Testis (tissue), 2 donors: ENCODE data around the gene MEOX1.

Experiments
- POLR2A ChIP-seq: fragments of 450-650 bp; IDR thresholded peaks from one replicate; pipeline ENCODE4 v1.6.1; 2017; ENCODE audit warnings: antibody characterized with exemption, mild to moderate bottlenecking, moderate library complexity
- TF ChIP-seq, protein P1 (sequence below), 3 experiments: fragments of 450-650 bp in 2 of 3; fragments of 200-600 bp in 1 of 3; sonication (generic) in 1 of 3; IDR thresholded peaks; one replicate each; pipeline ENCODE4 v1.5.1; 2016 to 2019; ENCODE audit warnings: antibody characterized with exemption in 3 of 3, mild to moderate bottlenecking in 2 of 3, moderate library complexity in 1 of 3

DNA sequence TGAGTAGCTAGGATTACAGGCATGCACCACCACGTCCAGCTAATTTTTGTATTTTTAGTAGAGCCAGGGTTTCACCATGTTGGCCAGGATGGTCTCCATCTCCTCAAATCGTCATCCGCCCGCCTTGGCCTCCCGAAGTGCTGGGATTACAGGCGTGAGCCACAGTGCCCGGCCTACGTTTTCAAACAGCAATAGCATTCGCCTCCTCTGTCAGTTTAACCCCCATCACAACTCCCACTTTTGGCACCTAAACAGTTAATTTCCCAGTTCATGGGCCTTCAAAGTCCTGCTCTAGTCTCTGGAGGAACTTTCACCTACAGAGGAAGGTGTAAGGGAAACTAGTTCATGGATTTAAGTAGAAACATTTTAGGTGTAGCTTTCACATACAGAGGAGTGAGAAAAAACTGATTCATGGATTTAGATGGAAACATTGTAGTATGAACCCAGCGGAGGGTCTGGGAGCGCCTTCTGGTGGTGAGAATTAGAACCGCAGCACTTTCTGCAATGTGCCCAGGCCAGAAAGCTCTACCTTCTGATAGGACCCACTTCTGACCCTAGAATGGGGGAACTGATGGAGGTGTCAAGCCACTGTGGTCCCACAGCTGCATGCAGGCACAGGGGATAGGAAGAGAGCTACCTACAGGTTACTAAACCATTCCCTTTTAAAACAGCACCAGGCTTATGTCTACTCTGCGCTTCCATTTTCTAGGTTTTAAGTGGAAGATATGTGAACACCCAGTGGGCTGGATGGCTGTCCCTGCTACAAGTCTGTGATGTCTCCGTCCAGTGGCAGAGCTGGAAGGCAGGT lies 12.0 kb upstream of the MEOX1 start:
- TF ChIP-seq, protein P1, sequence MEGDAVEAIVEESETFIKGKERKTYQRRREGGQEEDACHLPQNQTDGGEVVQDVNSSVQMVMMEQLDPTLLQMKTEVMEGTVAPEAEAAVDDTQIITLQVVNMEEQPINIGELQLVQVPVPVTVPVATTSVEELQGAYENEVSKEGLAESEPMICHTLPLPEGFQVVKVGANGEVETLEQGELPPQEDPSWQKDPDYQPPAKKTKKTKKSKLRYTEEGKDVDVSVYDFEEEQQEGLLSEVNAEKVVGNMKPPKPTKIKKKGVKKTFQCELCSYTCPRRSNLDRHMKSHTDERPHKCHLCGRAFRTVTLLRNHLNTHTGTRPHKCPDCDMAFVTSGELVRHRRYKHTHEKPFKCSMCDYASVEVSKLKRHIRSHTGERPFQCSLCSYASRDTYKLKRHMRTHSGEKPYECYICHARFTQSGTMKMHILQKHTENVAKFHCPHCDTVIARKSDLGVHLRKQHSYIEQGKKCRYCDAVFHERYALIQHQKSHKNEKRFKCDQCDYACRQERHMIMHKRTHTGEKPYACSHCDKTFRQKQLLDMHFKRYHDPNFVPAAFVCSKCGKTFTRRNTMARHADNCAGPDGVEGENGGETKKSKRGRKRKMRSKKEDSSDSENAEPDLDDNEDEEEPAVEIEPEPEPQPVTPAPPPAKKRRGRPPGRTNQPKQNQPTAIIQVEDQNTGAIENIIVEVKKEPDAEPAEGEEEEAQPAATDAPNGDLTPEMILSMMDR (IDR thresholded peaks at IDR 0.05), result peak; percentile 89 to 97 (median 96)
- no peak for TF ChIP-seq POLR2A
